GM12873 (cell line): ENCODE results near the gene MSI2.

ENCODE experiments used
- CTCF ChIP-seq: IDR thresholded peaks from 2 replicates; pipeline ENCODE4 v1.5.1; 2012; ENCODE audit warnings: low read depth, mild to moderate bottlenecking, moderate library complexity, low read length, control low read depth; ENCODE audit not compliant: insufficient read depth; ENCODE audit errors: missing control alignments

MSI2 gene

GRCh38 chr17:57633236-57633635, 376.9 kb downstream of the MSI2 start:
- no peak for TF ChIP-seq CTCF

GRCh38 chr17:57634713-57635465, 378.6 kb downstream of the MSI2 start:
- TF ChIP-seq CTCF, result no peak

GRCh38 chr17:57636274-57636673, 380.0 kb downstream of the MSI2 start:
- TF ChIP-seq CTCF, result no peak

GRCh38 chr17:57636985-57637665, 380.8 kb downstream of the MSI2 start:
- no peak for TF ChIP-seq CTCF

- TF ChIP-seq CTCF, result no peak
Observed at GRCh38 chr17:57637666-57638010, 381.3 kb downstream of the MSI2 start.

GRCh38 chr17:57638284-57638683, 382.0 kb downstream of the MSI2 start:
- no peak for TF ChIP-seq CTCF

GRCh38 chr17:57639381-57639780, 383.1 kb downstream of the MSI2 start:
- no peak for TF ChIP-seq CTCF
